SK-MEL-5 (cell line): ENCODE measurements around the gene PLEKHG3. TPM values are rescaled to one million over a fixed set of nuclear protein-coding genes. Genes with fewer than 3 reads are reported as not detected.
A peak's percentile ranks its signal among the peaks of the same experiment; 100 is the strongest.

Source experiments
- DNase-seq: peaks from one replicate; pipeline ENCODE4 v3.0.0-alpha.2; 2016; ENCODE audit warnings: low read depth, low spot score
- in situ Hi-C: cut with HindIII; loops from 2 replicates; pipeline ENCODE4 v1.10.0; 2016; ENCODE audit warnings: low sequenced_read_pairs, high pct_unique_total_duplicates, low pct_unique_long_range_greater_than_20kb
- total RNA-seq: library from RNA; depleted of rRNA; stranded (reverse); fragments of >200 nt; shearing (Covaris generic); gene quantifications from 2 replicates; pipeline ENCODE4 v1.2.3, GENCODE V29; 2014

Gene PLEKHG3
- total RNA-seq, 1 experiment from 2014 or later: 28.4 TPM

DNA sequence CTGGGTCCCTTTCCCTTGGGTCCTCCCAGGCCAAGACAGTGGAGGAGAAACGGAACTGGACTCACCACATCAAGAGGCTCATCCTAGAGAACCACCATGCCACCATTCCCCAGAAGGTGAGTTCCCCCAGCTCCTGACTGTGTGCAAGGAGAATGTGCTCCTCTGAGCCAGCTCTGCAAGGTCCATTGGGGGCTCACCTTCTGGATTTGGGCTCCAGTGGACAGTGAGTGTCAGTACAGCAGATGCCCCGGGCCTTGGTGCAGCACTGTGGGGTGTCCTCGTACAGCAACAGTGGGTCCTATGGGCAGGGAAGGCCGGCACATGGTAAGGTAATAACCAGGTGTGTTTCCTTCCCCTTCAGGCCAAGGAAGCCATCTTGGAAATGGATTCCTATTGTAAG, 27.8 kb downstream of the PLEKHG3 start:
- in situ Hi-C loops: no loop called here
- DNase-seq: no peak

DNA sequence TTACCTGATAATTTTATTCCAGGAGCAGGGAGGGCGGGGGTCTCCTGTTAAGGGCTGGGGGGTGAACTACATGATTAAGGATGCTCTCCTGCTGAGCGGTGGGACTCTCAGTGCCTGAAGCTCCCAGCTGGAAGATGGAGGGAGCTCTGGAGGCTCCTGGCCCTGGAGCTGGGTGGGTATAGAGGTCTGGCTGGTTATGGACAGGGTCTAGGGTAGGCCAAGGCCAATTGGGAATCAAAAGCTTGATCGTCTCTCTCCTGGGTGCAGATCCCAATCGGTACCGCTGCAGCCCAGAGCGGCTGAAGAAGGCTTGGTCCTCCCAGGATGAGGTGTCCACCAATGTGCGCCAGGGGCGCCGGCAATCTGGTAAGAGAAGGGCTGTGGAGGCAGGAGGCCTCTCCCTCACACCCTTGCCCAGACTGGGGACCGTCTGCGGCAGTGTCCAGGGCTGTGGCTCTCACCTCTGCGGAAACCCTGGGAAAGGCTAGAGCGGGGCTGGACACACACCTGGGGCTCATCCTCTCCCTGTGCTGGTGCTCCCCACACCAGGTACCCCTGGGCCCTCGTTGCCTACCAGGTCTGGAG, 28.4 kb downstream of the PLEKHG3 start:
- no peak for DNase-seq
- in situ Hi-C loops: no loop called here

DNA sequence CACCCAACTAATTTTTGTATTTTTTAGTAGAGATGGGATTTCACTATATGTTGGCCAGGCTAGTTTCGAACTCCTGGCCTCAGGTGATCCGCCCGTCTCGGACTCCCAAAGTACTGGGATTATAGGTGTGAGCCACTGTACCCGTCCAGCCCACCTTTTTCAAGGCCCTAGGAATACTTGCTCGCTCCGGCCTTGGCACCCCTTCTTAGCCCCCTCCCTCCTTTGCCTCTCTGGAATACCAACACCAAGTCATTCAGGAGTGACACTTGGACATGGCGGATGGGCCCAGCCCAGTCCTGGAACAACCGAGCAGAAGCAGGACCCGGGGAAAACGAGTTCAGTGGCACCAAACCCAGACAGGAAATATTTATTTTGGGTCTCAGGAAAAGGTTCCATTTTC, 29.1 kb downstream of the PLEKHG3 start:
- DNase-seq: no peak
- in situ Hi-C loops: no loop called here

DNA sequence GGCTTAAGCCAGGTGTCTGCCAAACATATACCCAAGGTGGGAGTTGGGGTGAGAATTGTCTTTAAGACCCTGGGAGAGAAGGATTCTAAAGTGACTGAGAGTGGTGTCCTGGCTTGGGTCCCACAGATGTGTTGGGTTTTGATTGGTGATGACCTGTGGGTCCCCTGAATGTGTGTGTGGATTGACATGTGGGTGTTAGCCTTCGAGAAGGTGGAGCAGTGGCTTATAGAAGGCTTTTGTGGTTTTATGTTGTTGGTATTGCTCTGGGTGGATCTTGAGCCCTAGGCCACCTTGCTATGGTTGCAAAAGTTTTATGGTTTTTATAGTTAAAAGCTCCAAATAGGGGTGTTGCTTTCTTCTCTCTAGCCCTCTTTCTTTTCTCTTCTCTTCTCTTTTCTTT, 29.7 kb downstream of the PLEKHG3 start:
- DNase-seq: no peak
- in situ Hi-C loops: no loop called here

DNA sequence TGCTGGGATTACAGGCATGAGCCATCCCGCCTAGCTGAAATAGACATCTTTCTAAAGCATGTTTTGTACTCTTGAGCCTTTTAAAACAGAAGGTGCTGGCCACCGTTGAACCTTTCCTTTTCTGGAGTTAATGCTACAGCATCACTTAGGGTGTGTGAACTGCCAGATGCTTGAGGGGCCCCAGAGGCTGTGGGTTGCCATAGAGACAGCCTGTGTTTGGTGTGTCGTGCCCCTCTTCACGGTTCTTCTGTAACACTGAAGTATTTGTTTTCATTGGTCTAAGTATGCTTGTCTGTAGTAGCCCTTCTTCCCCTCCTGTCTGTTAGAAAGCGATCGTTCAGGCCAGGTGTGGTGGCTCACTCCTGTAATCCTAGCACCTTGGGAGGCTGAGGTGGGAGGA, 30.8 kb downstream of the PLEKHG3 start:
- in situ Hi-C loops: no loop called here
- no peak for DNase-seq

DNA sequence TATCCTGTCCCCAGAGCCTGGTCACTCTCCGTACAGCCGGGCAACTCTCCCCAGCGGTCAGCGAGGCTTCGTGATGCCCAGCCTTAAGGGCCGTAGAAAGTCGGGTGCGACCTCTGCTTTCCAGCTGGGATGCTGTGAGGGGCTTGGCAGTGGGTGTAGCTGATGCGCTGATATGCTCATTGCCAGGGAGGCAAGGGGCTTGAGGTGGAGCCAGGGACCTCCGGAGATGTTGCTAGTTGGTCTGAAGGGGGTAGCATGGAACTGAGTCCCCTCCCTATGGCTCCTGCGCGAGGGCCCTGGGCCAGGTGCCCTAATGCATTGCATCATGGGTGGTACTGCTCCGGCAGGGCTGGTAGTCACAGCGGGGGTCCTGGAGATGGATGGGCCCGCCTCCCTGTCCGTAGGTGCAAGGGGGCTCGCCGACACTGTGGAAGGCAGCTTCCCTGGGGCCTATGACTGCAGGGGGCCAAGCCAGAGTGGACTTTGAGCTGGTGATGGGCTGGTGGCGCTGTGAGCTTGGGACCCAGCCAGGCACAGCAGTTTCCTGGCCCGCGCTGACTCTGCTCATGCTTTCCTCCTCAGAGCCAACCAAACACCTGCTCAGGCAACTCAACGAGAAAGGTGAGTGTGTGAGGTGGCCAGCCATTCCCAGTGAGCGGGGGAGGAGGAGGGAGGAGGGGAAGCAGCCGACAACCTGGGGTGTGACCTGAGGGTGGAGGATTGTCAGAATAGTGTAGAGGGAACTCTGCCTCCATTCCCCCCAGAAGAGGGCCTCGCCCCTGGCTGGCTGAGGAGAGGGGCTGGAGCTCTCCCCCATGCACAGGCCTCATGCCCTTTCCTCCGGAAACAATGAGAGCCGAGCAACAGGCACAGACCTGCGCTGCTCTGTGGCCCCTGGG, 32.3 kb downstream of the PLEKHG3 start:
- in situ Hi-C loops: no loop called here
- DNase-seq: no peak

DNA sequence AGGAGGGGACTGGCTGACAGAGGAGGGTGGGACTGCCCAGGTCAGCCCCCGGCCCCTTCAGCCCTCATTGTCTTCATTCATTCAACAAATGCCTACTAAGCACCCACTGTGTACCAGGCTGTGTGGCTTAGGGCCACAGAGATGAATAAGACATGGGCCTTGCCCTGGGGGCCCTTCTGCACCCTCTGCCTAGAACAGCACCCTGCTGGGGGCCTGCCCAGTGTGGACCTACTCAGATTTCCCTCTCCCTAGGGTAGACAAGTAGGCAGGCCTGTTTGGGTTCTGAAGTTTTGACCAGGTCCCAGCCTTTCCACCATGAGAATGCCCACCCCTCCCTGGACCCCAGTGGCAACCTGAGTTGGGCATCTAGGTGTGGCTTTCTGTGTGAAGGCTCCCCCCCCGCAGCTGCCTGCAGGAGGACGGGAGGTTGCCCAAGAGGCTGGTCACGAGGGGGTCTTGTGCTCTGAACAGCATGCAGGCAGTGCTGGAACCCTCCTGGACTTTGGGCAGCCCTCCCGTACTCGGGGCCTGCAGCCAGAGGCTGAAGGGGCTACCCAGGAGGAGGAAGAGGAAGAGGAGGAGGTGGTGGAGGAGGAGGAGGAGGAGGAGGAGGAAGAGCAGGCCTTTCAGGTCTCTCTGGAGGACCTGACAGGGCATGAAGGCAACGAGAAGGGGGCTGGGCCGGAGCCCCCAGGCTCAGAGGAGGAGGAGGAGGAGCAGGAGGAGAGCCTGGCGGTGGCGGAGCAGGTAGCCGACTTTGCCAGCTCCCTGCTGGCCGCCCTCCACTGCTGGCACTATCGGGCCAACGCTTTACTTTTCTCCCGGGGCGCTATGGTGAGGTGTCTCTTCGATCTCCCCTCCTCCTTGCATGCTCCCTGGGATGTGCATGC, 33.4 kb downstream of the PLEKHG3 start:
- in situ Hi-C loops: no loop called here
- no peak for DNase-seq

DNA sequence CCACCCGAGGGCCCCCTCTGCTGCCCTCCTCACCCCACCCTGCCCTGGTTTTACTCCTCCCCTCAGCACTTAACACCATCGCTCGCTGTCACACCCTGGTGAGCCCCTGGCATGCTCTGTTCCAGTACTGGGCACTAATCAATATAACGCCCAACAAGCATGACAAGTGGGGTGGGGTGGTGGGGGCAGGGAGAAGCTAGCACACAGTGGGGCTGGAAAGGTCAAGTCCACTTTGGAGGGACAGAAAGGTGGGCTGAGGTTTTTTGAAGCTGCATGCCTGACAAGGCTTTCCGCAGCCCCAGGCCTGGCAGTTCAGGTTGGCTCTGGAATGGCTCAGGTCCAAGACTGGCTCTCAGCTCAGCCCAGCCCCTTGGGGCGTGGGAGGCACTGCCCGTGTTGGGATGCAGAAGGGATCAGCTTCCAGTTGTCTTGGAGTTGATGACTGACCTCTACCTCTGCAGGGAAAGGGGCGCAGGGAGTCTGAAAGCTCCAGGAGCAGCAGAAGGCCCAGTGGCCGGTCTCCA, 34.1 kb downstream of the PLEKHG3 start:
- in situ Hi-C loops: no loop called here
- DNase-seq: no peak

DNA sequence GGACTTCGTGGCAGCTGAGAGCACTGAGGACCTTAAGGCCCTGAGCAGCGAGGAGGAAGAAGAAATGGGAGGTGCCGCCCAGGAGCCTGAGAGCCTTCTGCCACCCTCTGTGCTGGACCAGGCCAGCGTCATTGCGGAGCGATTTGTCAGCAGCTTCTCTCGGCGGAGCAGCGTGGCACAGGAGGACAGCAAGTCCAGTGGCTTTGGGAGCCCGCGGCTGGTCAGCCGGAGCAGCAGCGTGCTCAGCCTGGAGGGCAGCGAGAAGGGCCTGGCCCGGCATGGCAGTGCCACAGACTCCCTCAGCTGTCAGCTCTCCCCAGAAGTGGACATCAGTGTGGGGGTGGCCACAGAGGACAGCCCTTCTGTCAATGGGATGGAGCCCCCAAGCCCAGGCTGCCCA, 37.0 kb downstream of the PLEKHG3 start:
- in situ Hi-C loops: no loop called here
- DNase-seq: no peak

DNA sequence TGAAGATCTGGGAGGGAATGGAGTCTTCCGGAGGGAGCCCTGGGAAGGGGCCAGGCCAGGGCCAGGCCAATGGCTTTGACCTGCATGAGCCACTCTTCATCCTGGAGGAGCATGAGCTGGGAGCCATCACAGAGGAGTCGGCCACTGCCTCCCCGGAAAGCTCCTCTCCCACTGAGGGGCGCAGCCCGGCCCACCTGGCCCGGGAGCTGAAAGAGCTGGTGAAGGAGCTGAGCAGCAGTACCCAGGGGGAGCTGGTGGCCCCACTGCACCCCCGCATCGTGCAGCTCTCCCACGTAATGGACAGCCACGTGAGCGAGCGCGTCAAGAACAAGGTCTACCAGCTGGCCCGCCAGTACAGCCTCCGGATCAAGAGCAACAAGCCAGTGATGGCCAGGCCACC, 37.7 kb downstream of the PLEKHG3 start:
- in situ Hi-C loops: no loop called here
- no peak for DNase-seq

DNA sequence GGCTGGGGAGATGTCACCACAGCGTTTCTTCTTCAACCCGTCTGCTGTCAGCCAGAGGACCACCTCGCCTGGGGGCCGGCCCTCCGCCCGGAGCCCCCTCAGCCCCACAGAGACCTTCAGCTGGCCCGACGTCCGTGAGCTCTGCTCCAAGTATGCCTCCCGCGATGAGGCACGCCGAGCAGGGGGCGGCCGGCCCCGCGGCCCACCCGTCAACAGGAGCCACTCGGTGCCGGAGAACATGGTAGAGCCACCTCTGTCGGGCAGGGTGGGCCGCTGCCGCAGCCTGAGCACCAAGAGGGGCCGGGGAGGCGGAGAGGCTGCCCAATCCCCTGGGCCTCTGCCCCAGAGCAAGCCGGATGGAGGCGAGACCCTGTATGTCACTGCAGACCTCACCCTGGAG, 38.8 kb downstream of the PLEKHG3 start:
- in situ Hi-C loops: no loop called here
- no peak for DNase-seq

DNA sequence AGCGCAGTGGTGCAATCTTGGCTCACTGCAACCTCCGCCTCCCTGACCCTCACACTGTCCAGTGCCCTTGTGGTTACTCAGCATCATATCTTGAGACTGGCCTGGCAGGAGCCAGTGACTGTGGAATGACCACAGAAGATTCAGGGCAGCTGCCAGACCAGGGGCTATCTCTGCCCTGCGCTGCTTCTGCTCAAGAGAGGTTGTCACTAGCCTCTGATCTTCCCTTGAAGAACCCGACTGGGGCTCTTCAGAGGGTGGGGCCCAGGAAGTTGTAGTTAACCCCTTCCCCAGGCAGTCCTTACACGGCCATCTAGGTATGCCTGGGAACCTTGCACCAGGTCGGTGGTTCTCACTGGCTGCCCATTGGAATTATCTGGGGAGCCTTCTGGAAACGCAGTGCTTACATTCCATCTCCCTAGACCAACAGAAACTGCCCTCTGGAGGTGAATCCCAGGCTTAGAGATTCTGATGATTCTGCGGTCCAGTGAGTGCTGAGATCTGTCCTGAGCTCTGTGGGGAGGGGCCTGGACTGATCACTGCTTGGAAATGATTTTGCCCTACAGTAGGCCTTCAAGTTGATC, 41.4 kb downstream of the PLEKHG3 start:
- in situ Hi-C loops: no loop called here
- peak; percentile 46 for DNase-seq

DNA sequence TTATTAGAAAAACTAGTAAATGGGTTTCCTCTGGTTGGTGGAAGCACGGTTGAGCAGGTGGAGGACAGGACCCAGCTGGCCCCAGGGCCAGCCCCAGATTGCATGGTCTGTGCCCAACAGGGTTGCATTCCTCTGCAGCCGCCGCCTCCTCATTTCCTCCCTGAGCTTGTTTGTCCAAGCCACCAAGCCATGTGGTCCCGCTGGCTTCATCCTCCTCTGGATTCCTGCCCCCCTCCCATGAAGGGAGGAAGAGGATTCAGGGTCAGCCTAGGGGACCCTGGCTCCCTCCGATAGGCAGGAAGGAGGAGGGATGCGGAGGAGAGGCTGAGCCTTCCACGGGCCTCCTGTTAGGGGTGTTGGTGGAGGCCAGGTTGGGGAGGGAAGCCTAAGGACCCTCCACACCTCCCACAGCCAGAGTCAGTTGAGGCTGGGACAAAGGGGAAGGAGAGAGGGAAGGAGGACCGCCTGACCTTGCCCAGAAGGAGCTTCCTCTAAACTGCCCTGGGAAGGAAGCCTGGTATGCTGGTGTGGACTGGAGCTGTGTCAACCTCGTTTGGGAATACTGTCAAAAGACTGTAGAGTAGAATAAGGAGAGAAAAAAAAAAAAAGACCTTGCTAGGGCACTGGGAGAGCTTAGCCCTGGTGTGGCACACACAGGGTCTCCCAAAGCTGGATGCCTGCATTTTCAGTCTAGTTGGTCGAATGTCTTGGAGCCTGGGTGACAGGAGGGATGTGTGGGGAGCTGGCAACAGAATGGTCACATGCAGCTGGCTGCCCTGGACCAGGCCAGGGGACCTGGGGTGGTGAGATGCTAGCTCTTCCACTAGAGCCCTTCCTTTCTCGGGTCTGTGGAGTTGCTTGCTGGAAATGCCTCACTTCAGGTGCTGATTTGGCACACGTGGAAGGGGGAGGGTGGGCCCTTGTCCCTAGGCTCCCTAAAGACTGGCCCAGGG, 42.4 kb downstream of the PLEKHG3 start:
- in situ Hi-C loops: no loop called here
- no peak for DNase-seq

DNA sequence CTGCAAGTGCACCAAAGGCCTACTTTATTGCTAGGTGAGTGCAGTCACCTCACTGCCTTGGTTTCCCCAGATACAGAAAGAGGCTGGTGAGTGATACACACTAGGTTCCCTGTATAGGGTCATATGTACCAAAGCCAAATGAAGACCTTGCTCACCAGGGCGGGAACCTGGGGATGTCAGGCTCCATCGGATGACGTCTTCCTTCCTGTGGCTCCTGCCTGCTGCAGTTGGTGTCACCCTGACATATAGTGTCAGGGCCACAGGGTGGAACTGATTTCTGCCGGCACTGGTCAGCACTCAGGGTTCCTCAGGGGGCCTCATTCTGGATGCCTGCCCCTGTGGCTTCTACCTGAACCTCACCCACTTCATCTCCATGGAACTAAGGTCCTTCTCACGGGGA, 43.1 kb downstream of the PLEKHG3 start:
- no peak for DNase-seq
- in situ Hi-C loops: no loop called here

DNA sequence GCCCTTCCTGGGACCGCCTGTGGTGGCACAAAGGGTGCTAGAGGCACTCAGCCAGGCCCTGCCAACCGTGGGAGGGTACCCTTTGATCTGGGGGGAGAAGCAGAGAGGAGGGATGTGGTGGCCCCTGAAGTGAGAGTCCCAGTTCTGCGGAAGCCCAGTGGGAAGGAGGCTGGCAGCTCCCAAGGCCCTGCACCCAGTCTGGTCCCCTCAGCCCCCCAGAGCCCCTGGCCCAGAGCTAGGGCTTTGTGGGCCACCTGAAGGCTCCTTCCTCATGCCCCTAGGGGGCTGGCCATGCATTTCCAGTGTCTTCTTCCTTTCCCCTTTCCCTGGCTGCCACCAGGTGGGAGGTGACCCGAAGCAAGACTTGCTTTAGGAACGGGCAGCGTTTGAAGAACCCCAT, 44.3 kb downstream of the PLEKHG3 start:
- in situ Hi-C loops: no loop called here

DNA sequence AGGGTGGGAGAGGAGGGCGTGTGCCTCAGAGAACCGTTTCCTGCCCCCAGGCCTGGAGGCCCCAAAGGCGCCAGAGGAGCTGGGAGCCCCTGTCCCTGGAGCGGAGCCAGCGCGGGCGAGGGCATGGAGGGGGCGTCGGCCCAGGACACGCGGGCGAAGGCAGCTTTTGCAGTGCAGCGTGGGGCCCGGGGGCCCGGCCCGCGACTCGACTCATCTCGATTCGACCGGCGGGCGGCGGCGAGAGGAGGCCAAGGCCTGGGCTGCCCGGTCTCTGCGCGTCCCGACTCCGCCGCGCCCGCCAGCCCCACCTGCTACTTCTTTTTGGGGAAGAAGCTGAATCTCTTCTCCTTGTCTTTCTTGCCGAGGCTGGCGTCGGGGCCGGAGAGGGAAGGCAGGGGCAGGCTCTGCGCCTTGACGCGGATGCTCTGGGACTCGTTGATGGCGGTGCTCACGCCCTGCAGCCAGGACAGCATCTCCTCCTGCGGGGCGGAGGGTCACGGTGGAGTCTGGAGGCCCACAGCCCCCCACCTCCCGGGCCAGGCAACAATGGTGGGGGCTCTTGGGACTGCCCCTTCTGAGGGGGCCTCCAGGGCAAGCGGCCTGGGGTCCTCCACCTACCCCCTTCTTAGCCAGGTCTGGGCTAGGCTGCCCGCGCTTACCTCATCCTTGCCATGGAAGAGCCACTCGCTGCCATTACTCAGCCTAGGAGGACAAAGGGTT, 44.9 kb downstream of the PLEKHG3 start:
- DNase-seq: no peak
- in situ Hi-C loops: no loop called here

More for the DNA sequence above, 44.3 kb downstream of the PLEKHG3 start:
- DNase-seq: no peak
